ENCODE data around the gene TSPAN5. TPM values are rescaled to one million over a fixed set of nuclear protein-coding genes. Genes with fewer than 3 reads are reported as not detected.

TSPAN5 gene
- total RNA-seq, 3 donors from 2014 or later: 1.9 to 17.7 (median 12.8) TPM

- Histone ChIP-seq H3K36me3 (no peaks in the 10 kb centered on the region), H3K9me3 (no peaks in the 10 kb centered on the region), H3K27ac (peak overlapping the region; percentile 9 to 63), H3K4me3 (no peak overlapping the region), H3K4me1 (no peaks in the 10 kb centered on the region), H3K27me3 (no peaks in the 10 kb centered on the region)
- TF ChIP-seq CTCF (IDR thresholded peaks at IDR 0.05): no peak
- TF ChIP-seq POLR2AphosphoS5 (IDR thresholded peaks at IDR 0.05): no peak
- no peak for TF ChIP-seq POLR2A (IDR thresholded peaks at IDR 0.05)
- DNase-seq (ENCODE audit: low spot score in 2 of 2): no peak
- intact Hi-C loops (cut with DNase I; ENCODE audit: low total_unique reads): no loop called here
Measured at GRCh38 chr4:98583265-98583664, 75.1 kb downstream of the TSPAN5 start.

- no peaks in the 10 kb centered on the region for H3K27me3 ChIP-seq
- no peaks in the 10 kb centered on the region for H3K36me3 ChIP-seq
- no peaks in the 10 kb centered on the region for H3K9me3 ChIP-seq
- no peaks in the 10 kb centered on the region for H3K4me1 ChIP-seq
- no peak overlapping the region for H3K27ac ChIP-seq
- H3K4me3 ChIP-seq: no peak overlapping the region
- TF ChIP-seq POLR2AphosphoS5 (IDR thresholded peaks at IDR 0.05) (no peak), CTCF (IDR thresholded peaks at IDR 0.05) (no peak), POLR2A (IDR thresholded peaks at IDR 0.05) (no peak)
- no peak for DNase-seq (ENCODE audit: low spot score in 2 of 2)
- intact Hi-C loops (cut with DNase I; ENCODE audit: low total_unique reads): no loop called here
Measured at GRCh38 chr4:98581126-98581525, 77.3 kb downstream of the TSPAN5 start.

- no peaks in the 10 kb centered on the region for H3K4me1 ChIP-seq
- H3K9me3 ChIP-seq: no peaks in the 10 kb centered on the region
- no peaks in the 10 kb centered on the region for H3K27me3 ChIP-seq
- DNase-seq (ENCODE audit: low spot score in 2 of 2): no peak
- intact Hi-C loops (cut with DNase I; ENCODE audit: low total_unique reads): loop anchor here (5.0 kb wide), 1 partner anchor 41 kb away; no protein-coding TSS in a partner anchor
- no peak for TF ChIP-seq CTCF (IDR thresholded peaks at IDR 0.05)
- TF ChIP-seq POLR2A (IDR thresholded peaks at IDR 0.05): no peak
- no peak for TF ChIP-seq POLR2AphosphoS5 (IDR thresholded peaks at IDR 0.05)
- H3K4me3 ChIP-seq: peak overlapping the region in 1 of 3 donors; percentile 24
- no peaks in the 10 kb centered on the region for H3K36me3 ChIP-seq
- H3K27ac ChIP-seq: peak overlapping the region in 1 of 2 donors; percentile 5
Measured at GRCh38 chr4:98577956-98578355, 80.5 kb downstream of the TSPAN5 start.

GRCh38 chr4:98574816-98575215, 83.6 kb downstream of the TSPAN5 start:
- TF ChIP-seq CTCF (IDR thresholded peaks at IDR 0.05): no peak
- no peak for TF ChIP-seq POLR2AphosphoS5 (IDR thresholded peaks at IDR 0.05)
- no peak for TF ChIP-seq POLR2A (IDR thresholded peaks at IDR 0.05)
- intact Hi-C loops (cut with DNase I; ENCODE audit: low total_unique reads): loop anchor here (5.0 kb wide), 1 partner anchor 38 kb away; no protein-coding TSS in a partner anchor
- no peak for DNase-seq (ENCODE audit: low spot score in 2 of 2)
- Histone ChIP-seq H3K36me3 (no peaks in the 10 kb centered on the region), H3K27me3 (no peaks in the 10 kb centered on the region), H3K4me1 (no peaks in the 10 kb centered on the region), H3K9me3 (no peaks in the 10 kb centered on the region), H3K4me3 (no peak overlapping the region), H3K27ac (no peak overlapping the region)

GRCh38 chr4:98573791-98574190, 84.6 kb downstream of the TSPAN5 start:
- no peak for TF ChIP-seq CTCF (IDR thresholded peaks at IDR 0.05)
- no peak for TF ChIP-seq POLR2AphosphoS5 (IDR thresholded peaks at IDR 0.05)
- no peak for TF ChIP-seq POLR2A (IDR thresholded peaks at IDR 0.05)
- Histone ChIP-seq H3K4me3 (no peak overlapping the region), H3K36me3 (no peaks in the 10 kb centered on the region), H3K27me3 (no peaks in the 10 kb centered on the region), H3K4me1 (no peaks in the 10 kb centered on the region), H3K27ac (peak overlapping the region in 1 of 2 donors; percentile 6), H3K9me3 (no peaks in the 10 kb centered on the region)
- DNase-seq (ENCODE audit: low spot score in 2 of 2): no peak
- intact Hi-C loops (cut with DNase I; ENCODE audit: low total_unique reads): no loop called here

All from breast epithelium (tissue), 4 donors.